HG02973 (cell line): ENCODE measurements around the gene NRAS.
A peak's percentile ranks its signal among the peaks of the same experiment; 100 is the strongest.
"Not testable (repeated sequence)": the region's sequence is repeated elsewhere in the genome, so short reads cannot be mapped to it uniquely, and the experiment has no call there.

Experiments used
- ATAC-seq: cut with Tn5 transposase; IDR thresholded peaks from one replicate; pipeline ENCODE4 v1.9.1; 2021; ENCODE audit warnings: moderate library complexity; ENCODE audit not compliant: unreplicated experiment

The NRAS gene

GRCh38 chr1:114716304-114717170 is at the start of gene NRAS:
Gene NRAS, minus strand, starts transcription at chr1:114716771. Its CDS starts 611 bp downstream, at chr1:114716160.
- ATAC-seq = peak; percentile 91

DNA sequence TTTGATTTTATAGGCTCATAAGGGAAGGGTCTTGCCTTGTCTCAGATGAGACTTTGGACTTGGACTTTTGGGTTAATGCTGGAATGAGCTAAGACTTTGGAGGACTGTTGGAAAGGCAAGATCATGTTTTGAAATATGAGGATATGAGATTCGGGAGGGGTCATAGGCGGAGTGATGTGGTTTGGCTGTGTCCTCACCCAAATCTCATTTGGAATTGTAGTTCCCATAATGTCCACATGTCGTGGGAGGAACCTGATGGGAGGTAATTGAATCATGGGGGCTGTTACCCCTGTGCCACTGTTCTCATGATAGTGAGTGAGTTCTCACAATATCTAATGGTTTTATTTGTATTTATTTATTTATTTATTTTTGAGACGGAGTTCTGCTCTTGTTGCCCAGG is 48.1 kb upstream of the NRAS start:
- no peak for ATAC-seq

DNA sequence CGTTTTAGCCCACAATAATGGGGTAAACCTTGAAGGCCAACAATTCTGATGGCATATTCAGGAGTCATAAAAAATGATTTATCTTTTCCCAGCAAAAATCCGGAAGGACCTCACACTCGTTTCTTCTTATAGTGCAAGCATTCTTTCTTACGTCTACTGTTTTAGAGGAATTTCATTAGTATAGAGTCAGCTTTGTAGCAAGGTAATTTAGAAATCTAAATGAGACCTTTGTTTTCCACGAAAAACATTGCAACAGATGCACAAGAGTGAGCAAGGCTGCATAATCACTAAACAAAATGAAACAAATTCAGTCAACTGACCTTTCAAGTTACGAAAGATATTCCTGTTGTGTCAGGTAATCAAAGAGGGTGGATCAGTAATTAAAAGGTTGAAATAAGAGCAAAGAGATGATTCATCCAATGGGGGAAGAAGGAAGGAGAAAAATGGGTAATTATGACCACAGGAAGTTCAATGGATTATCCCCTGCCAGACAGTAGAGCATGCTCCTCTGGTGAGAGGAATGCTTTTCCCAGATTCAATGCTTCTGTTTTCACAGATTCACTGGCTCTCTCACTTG is 41.8 kb upstream of the NRAS start:
- no peak for ATAC-seq

GRCh38 chr1:114757455-114758255 is 41.1 kb upstream of the NRAS start, which contains the start of gene CSDE1:
Gene CSDE1, minus strand, starts transcription at chr1:114757984. Its CDS starts 18,094 bp downstream, at chr1:114739890.
- ATAC-seq = peak; percentile 86

DNA sequence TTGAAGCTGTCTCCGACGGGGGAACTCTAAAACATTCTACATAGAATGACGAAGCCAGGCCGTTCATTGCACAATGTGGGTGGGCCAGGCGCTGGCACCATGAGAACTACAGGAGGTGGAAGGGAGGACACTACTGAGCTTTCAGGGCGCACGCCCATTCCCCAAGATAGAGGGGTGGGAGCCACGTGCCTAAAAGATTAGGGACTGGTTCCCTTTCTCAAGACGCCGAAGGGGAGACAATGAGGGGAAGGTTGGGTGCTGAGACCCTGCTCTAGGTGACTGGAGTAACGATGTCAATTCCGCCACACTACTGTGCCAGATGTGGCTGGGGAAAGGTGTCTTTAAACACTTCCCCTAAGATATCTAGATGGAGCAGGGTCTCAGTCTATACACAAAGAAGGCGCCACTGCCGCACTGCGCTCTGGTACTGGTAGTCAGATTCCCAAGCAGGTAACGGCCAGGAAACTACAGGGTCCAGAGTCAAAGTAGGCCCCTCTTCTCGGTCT is 40.4 kb upstream of the NRAS start:
- ATAC-seq = no peak

DNA sequence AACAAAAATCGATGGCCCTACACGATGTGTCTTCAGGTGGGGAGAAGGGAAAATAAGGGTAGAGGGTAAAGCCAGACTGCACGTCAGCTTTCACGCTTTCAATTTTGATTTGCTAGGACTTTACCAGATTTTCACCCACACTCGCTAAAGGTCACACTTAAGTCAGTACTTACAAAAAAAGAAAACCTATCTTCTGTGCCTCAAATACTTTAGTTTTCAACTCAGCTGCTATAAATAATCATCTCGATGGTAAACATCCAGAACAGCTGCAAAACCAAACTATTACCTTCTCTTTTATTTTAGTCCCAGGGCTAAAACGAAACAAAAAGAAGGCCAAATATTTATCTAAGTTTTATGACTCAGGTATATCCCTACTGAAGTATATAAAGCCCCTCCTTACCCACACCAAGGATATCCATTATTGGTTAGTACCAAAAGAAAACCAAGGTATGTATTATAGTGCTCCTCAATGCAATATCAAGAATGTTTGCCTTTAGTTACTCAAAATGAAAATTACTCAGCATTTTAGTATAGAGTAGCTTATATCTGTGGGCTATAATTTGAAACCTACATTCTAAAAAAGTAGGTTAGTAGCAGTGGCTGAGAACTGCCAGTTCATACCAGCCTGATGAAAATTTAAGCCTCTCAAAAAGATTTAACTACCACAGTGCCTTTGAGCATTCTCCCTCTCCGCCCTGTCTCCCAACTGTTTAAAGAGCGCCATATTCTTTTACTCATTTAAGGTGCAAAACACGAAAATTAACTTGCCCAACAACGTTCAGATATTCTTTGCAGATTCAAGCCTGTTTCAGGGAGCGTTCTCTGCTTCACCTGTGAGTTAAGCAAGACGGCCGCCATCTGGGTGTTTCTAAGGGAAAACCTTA is 39.7 kb upstream of the NRAS start:
- ATAC-seq = peak; percentile 33

- no peak for ATAC-seq
Observed at GRCh38 chr1:114755006-114755931, 38.7 kb upstream of the NRAS start.

- not testable (repeated sequence) for ATAC-seq
Observed at GRCh38 chr1:114753702-114754101, 37.1 kb upstream of the NRAS start.

DNA sequence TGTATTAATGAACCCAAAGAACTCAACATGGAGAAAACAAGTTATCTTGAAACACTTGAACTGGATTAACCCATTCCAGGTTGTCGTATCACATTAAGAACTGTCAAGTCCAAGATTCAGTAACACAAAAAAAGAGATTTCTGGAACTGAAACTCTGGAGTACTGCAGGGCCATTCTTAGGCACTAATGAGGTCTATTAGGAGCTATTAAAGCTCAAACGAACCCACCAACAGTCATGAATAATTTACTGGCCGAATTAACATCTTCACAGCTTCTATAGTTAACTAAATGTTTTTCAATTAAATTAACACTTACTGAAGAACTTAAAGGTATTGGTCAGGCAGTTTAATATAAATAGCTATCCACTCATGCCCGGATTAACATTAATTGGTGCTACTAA is 36.6 kb upstream of the NRAS start:
- ATAC-seq = no peak

GRCh38 chr1:114750780-114751179 is 34.2 kb upstream of the NRAS start:
- ATAC-seq = no peak

- no peak for ATAC-seq
Observed at GRCh38 chr1:114749835-114750234, 33.3 kb upstream of the NRAS start.

- no peak for ATAC-seq
Observed at GRCh38 chr1:114746450-114747121, 30.0 kb upstream of the NRAS start.

- ATAC-seq = no peak
Observed at GRCh38 chr1:114745291-114745690, 28.7 kb upstream of the NRAS start.

DNA sequence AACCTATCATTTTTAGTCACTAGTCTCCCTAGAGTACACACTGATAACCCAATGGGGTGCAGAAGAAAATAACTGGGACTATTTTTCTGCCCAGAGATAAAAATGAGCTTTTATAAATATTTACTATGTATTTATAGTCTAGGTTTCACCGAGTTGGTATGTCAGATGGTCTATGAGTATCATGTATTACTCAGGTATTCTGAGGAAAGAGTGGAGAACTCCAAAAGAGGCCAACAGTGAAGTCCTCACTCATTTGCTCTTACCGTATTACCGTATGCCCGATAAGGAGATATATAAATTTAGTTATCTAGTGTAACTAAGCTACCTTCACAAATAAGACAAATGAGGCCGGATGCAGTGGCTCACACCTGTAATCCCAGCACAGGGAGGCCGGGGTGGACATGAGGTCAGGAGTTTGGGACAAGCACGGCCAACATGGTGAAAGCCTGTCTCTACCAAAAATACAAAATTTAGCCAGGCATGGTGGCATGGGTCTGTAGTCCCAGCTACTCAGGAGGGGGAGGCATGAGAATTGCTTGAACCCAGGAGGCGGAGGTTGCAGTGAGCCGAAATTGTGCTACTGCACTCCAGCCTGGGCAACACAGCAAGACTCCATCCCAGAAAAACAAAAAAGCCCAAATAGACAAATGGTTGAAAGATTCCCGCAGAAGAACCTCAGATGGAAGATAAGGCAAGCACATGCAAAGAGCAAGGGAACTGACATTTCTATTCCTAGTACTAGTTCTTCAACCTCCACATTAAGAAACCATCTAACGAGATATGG is 25.6 kb upstream of the NRAS start:
- no peak for ATAC-seq

- no peak for ATAC-seq
Observed at GRCh38 chr1:114740331-114740730, 23.8 kb upstream of the NRAS start.

DNA sequence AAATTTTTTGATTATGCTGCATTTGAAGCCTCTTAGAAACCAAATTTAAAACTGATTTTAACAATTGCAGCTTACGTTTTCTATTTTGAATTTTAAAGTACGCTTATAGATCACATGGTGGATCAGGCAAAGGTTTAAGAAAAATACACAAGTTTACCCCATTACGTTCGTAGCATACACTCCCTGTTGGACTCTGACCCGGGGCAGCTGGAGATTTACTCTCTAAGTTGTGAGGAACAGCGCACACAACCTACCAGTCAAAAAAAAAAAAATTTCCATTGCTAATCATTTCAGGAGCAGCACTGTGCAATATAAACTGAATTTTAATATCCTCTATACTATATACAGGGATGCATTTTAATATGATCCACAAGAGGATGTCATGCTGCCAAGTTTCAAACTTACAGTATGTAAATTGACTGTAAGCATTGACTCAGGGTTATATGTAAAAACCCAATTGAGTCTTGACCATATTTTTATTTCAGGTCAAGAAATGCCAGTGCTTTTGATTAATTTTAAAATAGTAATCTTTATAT is 20.8 kb upstream of the NRAS start:
- ATAC-seq = no peak

- no peak for ATAC-seq
Observed at GRCh38 chr1:114735479-114735878, 18.9 kb upstream of the NRAS start.

- no peak for ATAC-seq
Observed at GRCh38 chr1:114729782-114730181, 13.2 kb upstream of the NRAS start.
